Osteoblast (primary cell): ENCODE results near the gene PSPC1. TPM values are rescaled to one million over a fixed set of nuclear protein-coding genes. Genes with fewer than 3 reads are reported as not detected.

Experiments used
- DNase-seq: peaks from one replicate; pipeline ENCODE4 v3.0.0; 2011; ENCODE audit warnings: low spot score, mixed read lengths; ENCODE audit not compliant: insufficient read length; ENCODE audit errors: missing footprints
- H2AFZ ChIP-seq: 2 replicates; pipeline ENCODE4 v1.6.0; 2011; ENCODE audit warnings: mild to moderate bottlenecking, low read length
- H3K27ac ChIP-seq: 2 replicates; pipeline ENCODE4 v1.5.1; 2011; ENCODE audit warnings: mild to moderate bottlenecking, low read depth, low read length, moderate library complexity
- H3K27me3 ChIP-seq: 2 replicates; pipeline ENCODE4 v1.6.0; 2012; ENCODE audit warnings: mild to moderate bottlenecking, control low read depth, inconsistent platforms, low read length, moderate library complexity; ENCODE audit not compliant: insufficient read depth
- H3K36me3 ChIP-seq: 2 replicates; pipeline ENCODE4 v1.5.1; 2011; ENCODE audit warnings: mild to moderate bottlenecking, low read length, control low read depth, moderate library complexity; ENCODE audit not compliant: insufficient read depth
- H3K4me1 ChIP-seq: 2 replicates; pipeline ENCODE4 v1.5.1; 2011; ENCODE audit warnings: mild to moderate bottlenecking, low read length, control low read depth, moderate library complexity; ENCODE audit not compliant: insufficient read depth
- H3K4me2 ChIP-seq: 2 replicates; pipeline ENCODE4 v1.6.0; 2011; ENCODE audit warnings: mild to moderate bottlenecking, low read length; ENCODE audit not compliant: insufficient read depth
- H3K4me3 ChIP-seq: fragments of 200-600 bp; sonication (generic); 3 replicates; pipeline ENCODE4 v1.5.1; 2012; ENCODE audit warnings: mild to moderate bottlenecking, low read length, inconsistent platforms; ENCODE audit not compliant: insufficient read depth
- H3K79me2 ChIP-seq: 2 replicates; pipeline ENCODE4 v1.6.0; 2012; ENCODE audit warnings: mild to moderate bottlenecking, low read length, control low read depth, inconsistent platforms; ENCODE audit not compliant: insufficient read depth
- H3K9me3 ChIP-seq: 2 replicates; pipeline ENCODE4 v1.5.1; 2011; ENCODE audit warnings: low read depth, low read length, control low read depth
- H4K20me1 ChIP-seq: 2 replicates; pipeline ENCODE4 v1.6.0; 2012; ENCODE audit warnings: mild to moderate bottlenecking, low read length, control low read depth; ENCODE audit not compliant: insufficient read depth
- CTCF ChIP-seq: IDR thresholded peaks from 2 replicates; pipeline ENCODE4 v1.5.1; 2011; ENCODE audit warnings: mild to moderate bottlenecking, low read depth, low read length, moderate library complexity; ENCODE audit errors: extremely low read depth
- small RNA-seq: library from RNA; depleted of rRNA; stranded (forward); fragments of <200 nt; gene quantifications from one replicate; pipeline ENCODE3, GENCODE V24; 2012
- total RNA-seq: library from RNA; depleted of rRNA; stranded (reverse); fragments of >200 nt; gene quantifications from 2 replicates; pipeline ENCODE4 v1.2.3, GENCODE V29; 2012

The PSPC1 gene
- total RNA-seq, 1 donor = 59.0 TPM

- no peak for DNase-seq
Observed at GRCh38 chr13:19657872-19658591, 124.7 kb downstream of the PSPC1 start.

More at GRCh38 chr13:19657872-19658591, 124.7 kb downstream of the PSPC1 start:
- H3K4me2 ChIP-seq = no peak overlapping the region
- H3K36me3 ChIP-seq = peaks cover 22% of the 10 kb centered on the region
- no peaks in the 10 kb centered on the region for H3K9me3 ChIP-seq
- H2AFZ ChIP-seq = no peak overlapping the region
- H3K4me1 ChIP-seq = no peaks in the 10 kb centered on the region
- no peaks in the 10 kb centered on the region for H3K79me2 ChIP-seq
- H3K4me3 ChIP-seq = no peak overlapping the region
- H3K27ac ChIP-seq = no peak overlapping the region
- H4K20me1 ChIP-seq = no peaks in the 10 kb centered on the region
- no peaks in the 10 kb centered on the region for H3K27me3 ChIP-seq
- TF ChIP-seq CTCF = no peak

Small RNA genes lying within 50 kb of the gene (small RNA-seq; reads per million reads assigned to genes)
- gene RN7SL166P = not detected

Other genes with a start within 250 kb of the PSPC1 start
- not detected in 2 replicates for gene TPTE2, start 221.4 kb downstream of the PSPC1 start, total RNA-seq
- 11.2 and 15.0 TPM in 2 replicates for gene MPHOSPH8, start 149.3 kb downstream of the PSPC1 start, total RNA-seq
- gene ZMYM5, start 80.7 kb upstream of the PSPC1 start, total RNA-seq = 21.8 and 22.8 TPM in 2 replicates
- gene ZMYM2, start 175.8 kb upstream of the PSPC1 start, total RNA-seq = 65.5 and 66.6 TPM in 2 replicates